Ramos (cell line): ENCODE measurements around the gene URB1.
"Not testable (repeated sequence)": the region's sequence is repeated elsewhere in the genome, so short reads cannot be mapped to it uniquely, and the experiment has no call there.

ENCODE experiments used
- in situ Hi-C: fragments of 300-500 bp; cut with MboI; formaldehyde crosslinking; loops from one replicate; pipeline ENCODE4 v1.14.3; 2022; ENCODE audit warnings: low sequenced_read_pairs; ENCODE audit not compliant: unreplicated experiment

URB1 gene

DNA sequence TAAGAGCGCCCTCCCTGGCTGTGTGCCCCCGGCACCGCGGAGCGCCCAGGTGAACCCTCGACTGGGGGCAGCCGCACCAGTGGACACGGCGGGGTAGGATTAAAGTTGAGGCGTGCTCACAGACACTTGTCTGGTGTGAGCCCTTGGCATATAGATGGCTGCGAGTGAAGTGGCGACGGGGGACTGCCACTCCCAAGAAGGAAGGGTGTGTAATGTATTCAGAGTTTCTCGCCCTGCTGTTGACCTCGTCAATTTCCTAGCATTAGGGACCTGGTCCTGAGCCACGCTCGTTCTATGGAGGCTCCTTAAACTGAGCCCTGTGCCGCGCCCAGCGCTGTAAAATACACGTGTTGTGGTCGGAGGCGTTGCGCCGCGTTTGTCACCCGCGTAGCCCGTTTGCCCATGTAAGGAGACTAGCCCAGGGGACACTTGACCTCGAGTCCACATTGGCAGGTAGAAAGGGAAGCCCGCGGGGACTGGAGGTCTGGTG, 20.2 kb upstream of the URB1 start:
- in situ Hi-C loops = no loop called here

DNA sequence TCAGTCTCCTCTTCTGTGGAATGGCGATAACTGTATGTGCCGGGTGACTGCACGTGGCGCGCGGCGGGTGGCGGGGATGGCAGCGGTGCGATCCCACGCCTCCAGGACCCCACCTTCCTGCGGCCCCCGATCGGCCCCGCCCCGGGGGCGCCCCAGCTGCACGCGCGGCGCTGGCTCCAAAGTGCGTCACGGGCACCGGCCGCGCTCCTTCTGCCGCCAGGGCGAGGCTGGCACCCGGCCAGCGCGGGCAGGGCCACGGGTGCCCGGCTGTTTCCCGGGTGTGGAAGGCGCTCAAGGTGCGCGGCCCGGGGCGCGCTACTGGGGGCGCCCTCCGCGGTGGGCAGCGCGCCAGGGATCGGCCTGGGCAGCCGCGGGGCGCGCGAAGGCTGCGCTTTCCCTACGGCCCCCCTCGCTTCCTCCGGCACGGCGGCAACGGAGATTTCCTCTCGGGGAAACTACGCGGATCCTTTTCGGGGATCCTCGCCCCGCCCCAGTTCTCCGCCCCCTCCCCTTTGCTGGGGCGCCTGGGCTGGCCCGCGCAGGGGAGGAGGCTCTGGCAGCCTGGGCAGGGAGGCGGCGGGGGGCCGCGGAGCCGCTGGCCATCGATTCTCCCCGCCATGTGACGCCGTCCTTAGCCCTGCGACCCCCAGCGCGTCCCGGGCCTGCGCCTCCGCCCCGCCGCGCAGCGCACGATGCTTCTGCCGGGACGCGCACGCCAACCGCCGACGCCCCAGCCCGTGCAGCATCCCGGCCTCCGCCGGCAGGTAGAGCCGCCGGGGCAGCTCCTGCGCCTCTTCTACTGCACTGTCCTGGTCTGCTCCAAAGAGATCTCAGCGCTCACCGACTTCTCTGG, 19.6 kb upstream of the URB1 start, which contains the start of gene EVA1C:
EVA1C (plus strand) TSS at position 545 of the 853 bp plus-strand sequence; CDS start at position 693, 148 bp downstream.
- in situ Hi-C loops = no loop called here

DNA sequence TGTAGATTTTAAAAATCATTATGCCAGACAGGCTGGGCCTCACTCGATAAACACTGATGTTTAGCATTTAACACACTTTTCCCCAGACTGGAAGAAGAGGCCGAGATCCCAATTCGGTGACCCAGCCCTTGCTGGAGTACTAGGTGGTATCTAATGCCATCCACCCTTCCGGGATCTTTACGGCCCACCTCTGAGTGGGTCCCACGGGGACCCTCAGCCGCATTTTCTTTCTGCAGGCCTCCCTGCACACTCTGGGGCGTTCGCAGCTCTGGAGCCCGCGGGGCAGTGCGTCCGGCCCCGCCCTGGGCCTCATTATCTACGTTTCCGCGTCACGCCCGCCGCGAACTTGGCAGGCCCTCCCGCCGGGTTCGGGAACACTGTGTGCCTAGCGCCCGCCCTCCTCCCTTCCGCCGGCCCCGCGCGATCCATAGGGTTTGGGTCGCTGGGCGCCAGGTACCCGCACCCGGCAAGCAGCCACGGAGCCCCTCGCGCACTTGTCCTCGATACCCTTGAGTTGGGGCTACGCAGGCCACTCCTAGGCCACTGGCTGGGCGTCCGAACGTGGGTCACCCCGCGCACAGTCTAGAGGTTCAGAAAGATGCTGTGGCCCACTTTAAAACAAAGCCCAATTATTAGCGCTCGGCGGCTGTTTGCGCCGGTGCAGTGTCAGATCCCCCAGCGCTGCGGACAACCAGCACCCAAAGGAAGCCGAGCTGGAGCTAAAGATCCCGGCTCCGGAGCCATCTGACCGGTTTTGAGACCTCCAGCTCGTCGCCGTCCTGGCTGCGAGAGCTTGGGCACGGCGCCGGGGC, 18.7 kb upstream of the URB1 start:
- in situ Hi-C loops = no loop called here

DNA sequence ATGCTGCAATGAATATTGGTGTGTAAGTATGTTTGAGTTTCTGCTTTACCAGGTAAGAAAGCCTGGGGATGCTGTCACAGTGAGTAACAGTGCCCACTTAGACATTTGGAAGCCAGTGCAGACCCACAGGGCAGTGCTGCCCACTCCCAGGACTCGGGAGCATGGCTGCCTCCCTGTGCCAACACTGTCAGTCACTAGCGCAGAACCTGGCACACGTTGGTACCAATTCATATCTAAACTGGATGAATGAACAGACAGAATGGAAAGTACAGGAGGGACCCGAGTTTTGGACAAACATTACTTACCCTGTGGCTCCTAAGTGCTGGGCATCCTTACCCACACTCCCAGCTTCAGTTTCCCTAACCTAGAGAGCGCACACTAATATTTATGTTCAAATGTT, 18.1 kb upstream of the URB1 start:
- in situ Hi-C loops = no loop called here

DNA sequence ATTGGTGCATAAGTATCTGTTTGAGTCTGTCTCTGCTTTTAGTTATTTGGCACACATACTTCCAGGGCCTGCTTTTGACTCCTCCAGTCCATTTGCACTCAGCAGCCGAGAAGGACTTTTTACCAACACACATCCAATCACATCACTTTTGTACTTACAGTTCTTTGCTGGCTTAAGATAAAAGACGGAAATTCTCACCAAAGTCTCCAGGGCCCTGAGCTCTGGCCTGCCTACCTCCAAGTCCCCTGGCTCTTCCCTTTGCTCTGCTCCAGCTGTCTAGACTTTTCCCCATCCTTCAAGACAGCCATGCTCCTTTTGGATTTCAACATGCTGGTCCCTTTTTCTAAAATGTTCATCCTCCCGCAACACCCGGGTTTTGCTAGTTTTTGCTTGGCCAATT, 17.5 kb upstream of the URB1 start:
- in situ Hi-C loops = no loop called here

DNA sequence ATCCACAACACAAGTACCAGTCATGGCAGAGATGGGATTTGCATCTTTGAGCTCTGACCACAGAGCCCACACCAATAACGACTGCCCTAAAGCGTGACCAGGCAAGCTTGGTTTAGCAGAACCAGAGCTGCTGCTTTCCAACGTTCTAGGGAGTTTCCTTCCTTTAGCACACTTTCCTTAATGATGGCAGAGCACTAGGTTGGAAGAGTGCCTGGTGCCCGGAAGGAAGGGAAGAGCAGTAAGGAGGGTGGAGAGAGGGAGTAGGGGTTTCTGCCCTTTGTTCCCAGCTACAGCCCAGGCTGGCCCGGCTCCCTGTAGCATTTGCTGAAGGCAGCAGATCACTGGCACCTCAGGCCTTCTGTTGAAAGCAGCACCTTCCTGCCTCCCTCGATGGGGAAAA, 13.6 kb upstream of the URB1 start:
- in situ Hi-C loops = loop anchor here (10.0 kb wide), 1 partner anchor 198 kb away; no protein-coding TSS in a partner anchor

DNA sequence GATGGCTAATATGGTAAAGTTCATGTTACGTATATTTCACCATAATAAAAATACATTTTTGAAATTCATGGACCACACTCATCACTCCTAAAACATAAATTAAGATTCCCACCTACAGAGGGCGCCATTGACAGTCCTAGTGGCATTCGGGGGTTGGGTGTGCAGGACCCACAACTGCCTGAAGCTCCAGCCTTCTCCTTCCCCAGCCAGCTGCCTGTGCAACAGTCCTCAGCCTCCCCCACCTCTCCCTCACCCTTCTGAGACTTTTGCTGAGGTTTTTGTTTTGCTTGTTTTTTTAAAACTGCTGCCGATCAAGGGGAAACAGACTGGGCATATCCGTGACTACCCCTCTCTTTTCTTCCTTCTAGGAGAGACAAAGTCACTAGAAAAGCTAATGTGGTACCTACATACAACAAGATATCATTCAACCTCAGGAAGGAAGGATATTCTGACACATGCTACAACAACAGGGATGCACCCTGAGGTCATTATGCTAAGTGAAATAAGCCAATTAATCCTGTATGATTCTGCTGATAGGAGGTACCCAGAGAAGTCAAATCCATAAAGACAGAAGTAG, 10.5 kb upstream of the URB1 start:
- in situ Hi-C loops = loop anchor here (10.0 kb wide), 1 partner anchor 202 kb away; no protein-coding TSS in a partner anchor

DNA sequence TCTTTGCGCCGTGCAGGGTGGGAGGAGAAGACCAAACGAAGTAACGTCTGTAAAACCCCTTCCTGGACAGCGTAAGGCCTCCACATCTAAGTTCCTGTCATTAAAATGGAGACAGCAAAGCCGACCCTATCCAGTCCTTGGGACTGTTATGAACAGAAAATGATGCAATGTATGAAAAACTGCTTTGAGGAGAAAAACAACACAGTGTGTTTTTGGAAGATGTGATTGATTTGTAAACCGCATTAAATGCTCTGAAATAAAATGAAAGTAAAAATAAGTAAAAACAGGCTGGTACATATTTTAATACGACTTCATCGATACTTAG, 827 bp upstream of the URB1 start:
- in situ Hi-C loops = no loop called here

DNA sequence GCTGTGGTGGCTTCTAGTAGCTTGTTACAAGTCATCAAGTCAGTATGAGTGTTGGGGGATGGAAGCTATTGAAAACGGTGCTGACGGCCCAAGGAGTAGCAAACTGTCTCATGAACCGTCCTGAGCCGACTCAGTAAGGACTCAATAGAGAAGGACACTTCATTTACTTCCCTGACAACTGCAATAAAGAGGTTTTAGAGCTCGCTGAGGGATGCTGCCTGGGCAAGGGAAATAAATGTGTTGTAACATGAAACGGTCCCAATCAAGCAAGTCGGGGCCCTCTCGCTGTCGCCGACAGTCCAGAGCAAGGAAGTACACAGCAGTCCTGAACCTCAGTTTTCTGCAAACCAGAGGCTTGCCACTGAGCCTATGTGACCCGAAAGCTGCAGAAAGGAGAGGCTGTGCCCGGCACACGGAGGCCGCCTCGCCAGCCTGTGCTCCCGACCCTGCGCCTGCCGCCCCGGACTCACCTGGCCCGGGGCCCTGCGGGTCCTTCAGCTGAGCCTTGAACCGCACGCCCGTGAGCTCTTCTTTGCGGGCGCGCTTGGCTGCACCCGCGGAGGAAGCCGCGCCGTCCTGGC, 423 bp downstream of the URB1 start:
- in situ Hi-C loops = no loop called here

DNA sequence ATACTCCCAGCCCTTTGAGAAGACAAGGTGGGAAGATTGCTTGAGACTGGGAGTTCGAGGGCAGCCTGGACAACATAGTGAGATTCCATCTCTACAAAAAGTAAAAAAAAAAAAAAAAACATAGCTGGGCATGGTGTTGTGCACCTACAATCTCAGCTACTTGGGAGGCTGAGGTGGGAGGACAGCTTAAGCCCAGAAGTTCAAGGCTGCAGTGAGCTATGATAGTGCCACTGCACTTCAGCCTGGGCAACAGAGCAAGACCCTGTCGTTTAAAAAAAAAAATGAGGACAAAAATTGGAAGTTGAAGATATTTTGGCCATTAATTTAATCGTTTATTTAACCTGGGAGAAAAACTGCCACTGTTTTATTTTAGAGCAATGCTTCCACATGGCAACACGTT, 1.1 kb downstream of the URB1 start:
- in situ Hi-C loops = no loop called here

DNA sequence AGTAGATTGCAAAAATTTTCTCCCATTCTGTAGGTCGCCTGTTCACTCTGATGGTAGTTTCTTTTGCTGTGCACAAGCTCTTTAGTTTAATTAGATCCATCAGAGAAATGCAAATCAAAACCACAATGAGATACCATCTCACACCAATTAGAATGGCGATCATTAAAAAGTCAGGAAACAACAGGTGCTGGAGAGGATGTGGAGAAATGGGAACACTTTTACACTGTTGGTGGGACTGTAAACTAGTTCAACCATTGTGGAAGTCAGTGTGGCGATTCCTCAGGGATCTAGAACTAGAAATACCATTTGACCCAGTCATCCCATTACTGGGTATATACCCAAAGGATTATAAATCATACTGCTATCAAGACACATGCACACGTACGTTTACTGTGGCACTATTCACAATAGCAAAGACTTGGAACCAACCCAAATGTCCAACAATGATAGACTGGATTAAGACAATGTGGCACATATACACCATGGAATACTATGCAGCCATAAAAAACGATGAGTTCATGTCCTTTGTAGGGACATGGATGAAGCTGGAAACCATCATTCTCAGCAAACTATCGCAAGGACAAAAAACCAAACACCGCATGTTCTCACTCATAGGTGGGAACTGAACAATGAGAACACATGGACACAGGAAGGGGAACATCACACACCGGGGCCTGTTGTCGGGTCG, 2.1 kb downstream of the URB1 start:
- in situ Hi-C loops = not testable (repeated sequence)

DNA sequence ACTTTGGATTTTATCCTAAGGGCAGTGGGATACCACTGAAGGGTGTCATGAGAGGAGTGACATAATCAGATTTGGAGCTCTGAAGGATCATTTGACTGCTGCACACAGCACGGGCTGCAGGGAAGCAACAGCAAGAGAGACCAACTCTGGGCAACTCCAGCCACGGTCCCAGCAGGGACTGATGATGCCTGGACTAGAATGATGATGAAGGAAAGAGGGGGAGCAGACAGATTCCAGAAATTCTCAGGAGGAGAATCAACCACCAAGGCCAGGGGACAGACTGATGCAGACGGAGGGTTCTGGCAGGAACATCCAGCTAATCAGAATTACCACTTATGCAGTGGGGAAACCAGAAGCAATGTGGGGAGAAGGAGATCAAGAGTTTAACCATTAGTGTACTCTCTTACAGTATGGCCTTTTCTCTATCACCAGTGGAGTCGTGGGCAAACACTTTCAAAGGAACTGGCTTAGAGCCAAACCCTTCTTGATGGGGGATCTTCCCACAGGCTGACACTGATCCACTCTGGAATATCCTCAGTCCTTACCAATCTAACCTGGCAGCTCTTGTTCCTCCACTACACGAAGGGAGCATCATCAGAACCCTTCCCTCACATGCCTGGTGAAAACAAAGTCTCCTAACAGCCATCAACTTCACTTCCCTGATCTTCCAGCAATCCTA, 3.3 kb downstream of the URB1 start:
- in situ Hi-C loops = no loop called here

DNA sequence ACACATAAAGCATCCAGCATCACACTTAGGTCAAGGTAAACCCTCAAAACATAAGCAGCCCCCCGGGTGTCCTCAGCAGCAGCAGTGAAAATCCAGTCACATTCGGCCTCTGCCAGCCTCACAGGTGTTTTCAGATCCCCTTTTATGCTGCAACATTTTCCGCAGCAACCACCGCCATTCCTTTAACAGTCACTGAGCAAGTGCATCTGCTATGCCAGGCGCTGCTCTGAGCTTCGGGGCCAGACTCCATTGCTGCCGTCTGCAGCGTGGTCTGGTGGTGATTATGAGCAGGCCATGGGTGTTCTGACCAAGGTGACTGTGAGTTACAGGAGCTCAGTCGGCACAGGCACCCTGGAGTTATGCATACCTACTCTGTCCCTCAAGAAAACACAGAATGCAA, 4.5 kb downstream of the URB1 start:
- in situ Hi-C loops = no loop called here

DNA sequence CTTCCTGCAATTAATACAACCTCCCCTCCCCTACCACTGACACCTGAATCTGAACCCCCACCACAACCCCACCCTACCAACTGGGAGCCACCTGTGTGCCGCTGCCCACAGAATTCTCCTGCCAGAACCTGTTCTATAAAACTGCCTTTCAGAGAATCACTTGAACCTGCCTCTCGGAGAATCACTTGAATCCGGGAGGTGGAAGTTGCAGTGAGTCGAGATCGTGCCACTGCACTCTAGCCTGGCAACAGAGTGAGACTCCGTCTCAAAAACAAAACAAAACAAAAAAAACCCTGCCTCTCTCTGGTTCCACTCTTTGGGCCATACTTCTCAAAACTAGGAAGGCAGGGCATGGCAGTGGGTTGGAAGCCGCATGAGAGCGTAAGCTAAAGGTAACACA, 5.7 kb downstream of the URB1 start:
- in situ Hi-C loops = no loop called here

DNA sequence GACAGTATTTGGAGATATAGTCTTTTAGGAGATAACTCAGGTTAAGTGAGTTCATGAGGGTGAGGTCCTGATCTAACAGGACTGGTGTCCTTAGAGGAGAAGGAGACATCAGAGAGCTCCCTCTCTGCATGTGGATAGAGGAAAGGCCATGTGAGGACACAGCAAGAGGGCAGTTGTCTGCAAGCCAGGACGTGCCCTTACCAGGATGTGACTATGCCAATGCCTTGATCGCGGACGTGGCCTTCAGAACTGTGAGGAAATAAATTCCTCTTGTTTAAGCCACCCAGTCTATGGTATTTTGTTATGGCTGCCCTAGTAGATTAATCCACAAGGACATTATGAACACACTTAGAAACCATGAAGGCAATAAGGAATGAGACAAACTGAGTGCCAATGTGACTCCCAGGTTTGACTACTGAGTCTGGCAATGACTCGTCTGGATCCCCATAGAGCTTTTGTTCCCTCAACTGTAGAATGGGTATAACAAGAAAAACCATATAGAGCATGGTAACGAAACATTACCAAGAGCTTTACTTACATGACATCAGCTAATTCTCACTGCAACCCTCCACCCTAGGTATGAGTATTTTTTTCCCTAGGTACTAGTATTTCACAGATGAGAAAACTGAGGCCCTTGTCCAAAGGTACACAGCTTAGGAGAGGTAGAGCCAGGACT, 6.5 kb downstream of the URB1 start:
- in situ Hi-C loops = no loop called here

DNA sequence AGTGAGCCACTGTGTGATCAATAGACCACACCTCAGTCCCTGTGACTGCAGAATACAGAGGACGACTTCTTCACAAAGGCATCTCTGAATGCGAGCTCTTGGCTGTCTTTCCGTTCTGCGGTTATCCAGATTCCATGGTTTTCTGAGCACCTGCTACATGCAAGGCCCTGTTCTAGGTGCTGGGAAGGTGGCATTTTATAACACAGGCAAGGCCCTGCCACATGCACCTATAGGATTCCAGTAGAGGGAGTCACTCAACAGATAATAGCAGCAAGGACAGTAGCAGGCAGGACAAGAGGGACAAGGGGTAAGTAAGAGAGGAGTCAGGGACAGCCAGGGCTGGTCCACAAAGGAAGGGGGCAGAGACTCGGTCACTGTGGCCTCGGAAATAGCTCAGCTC, 9.0 kb downstream of the URB1 start:
- in situ Hi-C loops = no loop called here

DNA sequence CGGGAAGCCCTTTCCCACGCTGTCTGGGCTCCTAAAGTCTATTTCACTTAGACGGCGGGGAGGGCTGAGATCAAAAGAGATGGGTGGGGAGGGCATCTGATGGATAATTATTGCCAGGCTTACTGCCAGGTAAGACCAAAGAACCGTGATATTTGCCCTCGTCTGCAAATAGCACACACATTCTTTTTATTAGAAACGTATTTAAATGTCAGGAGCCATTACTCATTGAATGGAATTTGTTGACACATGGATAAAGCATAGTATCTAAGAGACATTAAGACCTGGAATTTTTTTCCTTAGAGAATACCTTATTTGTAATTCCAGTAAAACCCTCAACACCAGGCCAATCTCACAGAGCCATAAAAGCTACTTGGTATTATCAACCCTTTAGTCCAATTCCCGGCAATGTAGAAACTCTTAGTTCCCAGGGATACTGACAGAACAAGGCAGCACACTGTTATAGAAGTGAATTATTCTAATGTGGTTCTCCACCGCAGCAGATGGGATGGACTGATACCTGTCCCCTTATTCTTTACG, 10.6 kb downstream of the URB1 start:
- in situ Hi-C loops = no loop called here

DNA sequence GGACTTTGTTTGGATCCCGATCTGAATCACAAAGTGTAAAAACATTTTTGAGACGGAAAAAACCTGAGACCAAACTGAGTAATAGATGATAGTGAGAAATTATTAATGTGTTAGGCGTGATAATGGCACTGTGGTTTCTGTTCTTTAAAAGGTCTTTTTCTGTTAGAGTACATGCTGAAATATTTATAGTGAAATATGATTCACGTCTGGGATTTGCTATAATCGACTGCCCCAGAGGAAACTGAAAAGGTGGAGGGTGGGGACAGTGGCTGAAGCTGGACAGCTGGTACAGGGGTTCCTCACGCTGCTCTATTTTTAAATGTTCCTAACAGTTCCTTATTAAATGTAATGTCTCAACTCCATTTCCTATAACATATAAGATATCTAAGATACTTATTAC, 11.2 kb downstream of the URB1 start:
- in situ Hi-C loops = no loop called here

DNA sequence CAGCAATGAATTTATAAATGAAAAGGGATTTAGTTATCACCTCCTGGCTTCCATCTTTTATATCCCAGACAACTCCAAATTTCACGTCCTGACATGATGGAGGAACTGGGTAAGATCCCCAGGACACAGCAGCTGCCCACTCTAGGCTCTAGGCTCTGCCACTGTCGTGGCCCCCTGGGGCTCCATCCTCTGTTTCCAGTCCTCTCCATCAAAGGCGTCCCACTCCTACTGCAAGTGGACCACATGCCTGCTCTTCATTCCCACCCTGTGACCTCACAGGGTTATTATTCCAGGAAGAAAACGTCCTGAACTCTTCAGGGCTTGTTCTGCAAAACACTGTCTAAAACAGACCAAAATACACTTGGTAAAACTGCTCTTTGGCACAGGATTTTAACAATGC, 11.9 kb downstream of the URB1 start:
- in situ Hi-C loops = no loop called here
